Hematopoietic multipotent progenitor cell treated with erythropoietin and hydrocortisone succinate and interleukin-3 and kit ligand, for 15 days (in vitro differentiated cells): ENCODE results near the gene CRYGB.

Source experiments
- DNase-seq: peaks from one replicate; pipeline ENCODE4 v3.0.0-alpha.2; 2015; ENCODE audit warnings: low spot score

Gene CRYGB, protein sequence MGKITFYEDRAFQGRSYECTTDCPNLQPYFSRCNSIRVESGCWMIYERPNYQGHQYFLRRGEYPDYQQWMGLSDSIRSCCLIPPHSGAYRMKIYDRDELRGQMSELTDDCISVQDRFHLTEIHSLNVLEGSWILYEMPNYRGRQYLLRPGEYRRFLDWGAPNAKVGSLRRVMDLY

GRCh38 chr2:208146006-208146405 lies at the start of gene CRYGB:
TSS of gene CRYGB (minus strand) at chr2:208146158. CDS start at chr2:208146120, 38 bp downstream.
- no peak for DNase-seq

DNA sequence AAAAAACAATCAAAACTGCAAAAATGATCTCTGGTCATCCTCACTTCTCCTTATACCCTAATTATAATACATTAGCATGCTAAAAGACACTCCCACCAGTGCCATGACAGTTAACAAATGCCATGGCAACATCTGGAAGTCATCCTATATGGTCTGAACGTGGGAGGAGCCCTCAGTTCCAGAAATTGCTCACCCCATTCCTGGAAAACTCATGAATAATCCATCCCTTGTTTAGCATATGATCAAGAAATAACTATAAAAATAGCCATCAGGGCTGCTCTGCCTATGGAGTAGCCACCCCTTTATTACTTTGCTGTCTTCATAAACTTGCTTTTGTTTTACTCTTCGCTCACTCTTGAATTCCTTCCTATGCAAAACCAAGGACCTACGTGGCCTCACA lies 49.6 kb upstream of the CRYGB start:
- DNase-seq, result no peak

GRCh38 chr2:208192611-208193236 lies 46.8 kb upstream of the CRYGB start:
- no peak for DNase-seq

GRCh38 chr2:208189810-208190503 lies 44.0 kb upstream of the CRYGB start, which contains the start of gene C2orf80:
TSS of gene C2orf80 (minus strand) at chr2:208190030. CDS start at chr2:208186986, 3,044 bp downstream.
- DNase-seq, result no peak

DNA sequence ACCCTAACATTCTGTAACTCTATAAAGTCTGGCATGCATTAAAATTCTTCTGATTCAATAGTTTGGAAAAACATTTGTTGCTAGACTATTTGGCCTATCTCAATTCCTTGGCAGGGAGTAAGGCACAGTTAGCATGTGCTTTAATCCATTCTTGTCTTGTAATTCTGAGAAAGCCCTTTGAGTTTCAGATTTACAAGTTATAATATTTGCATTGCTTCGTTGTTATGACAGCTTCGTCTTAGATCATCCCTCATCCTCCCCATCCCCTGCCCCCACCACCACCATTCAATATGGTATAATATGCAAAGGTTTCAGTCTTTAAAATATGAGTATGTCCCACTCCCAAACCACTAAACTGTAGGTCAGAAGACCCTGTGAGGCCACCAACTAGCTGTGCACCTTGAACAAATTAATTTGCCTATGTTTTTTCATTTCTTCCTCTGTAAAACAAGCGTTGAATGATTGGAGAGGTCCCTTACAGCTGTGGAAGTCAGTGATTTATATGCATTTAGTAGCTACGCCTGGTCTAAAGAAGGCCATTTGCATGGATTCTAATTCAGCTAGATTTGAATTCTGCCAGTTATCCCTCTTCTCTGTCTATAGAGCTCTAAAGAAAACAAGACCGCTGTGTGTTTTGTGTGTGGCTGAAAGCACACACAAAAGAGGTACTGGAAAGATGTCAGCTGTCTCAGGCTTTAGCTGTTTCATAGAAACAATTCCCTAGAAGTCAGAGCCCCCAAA lies 43.3 kb upstream of the CRYGB start:
- DNase-seq, result no peak

DNA sequence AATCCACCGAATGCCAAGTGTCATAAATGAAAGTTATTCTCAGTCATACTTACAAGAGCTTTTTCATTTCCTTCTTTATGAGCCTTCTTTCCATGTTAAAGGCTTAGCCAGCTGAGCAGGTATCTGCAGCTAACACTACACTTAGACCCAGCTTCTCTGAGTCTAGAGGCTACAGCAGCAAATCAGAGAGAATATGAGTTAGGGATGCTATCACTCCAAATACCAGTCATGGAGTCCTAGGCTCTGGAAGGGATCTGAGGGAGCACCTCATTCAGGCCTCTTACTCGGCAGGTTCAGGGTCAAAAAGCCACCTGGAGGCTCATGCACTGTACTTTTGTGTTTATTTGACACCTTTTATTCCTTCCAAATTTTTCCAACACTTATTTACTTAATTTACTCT lies 40.9 kb upstream of the CRYGB start:
- DNase-seq, result no peak

GRCh38 chr2:208186465-208186864 lies 40.5 kb upstream of the CRYGB start:
- DNase-seq, result no peak

DNA sequence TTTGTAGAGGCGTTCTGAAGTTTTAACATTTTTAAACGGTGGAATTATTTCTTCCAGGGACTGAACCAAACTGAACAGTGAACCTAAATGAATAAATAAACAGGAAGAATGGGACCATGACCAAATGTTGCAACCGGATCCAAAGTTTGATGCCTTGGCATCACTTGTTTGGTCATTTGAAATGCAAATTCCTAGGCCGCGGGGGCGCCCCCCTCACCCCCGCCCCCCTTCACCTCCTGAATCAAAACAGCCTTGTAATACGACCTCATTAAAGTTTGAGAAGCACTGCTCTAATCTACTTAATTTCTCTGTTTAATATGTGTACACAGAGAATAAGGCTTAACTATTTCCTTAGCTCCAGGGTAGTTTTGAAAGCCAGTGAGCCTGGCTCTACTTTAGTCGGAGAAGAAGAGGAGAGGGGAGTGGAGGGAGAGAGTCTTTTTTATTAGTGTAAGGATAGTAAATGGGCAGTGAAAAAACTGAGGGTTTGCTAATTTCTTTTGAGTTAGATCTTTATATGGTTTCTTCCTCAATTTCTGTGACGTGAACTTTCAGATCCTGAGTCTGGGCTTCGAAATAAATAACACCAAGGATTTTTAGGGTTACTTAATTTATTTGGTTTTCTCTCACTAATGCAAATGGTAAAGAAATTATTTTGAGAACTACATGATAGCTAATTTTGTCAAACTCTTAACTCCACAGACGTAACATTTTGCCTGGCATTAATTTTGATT lies 38.2 kb upstream of the CRYGB start:
- DNase-seq, result no peak

GRCh38 chr2:208183526-208183925 lies 37.6 kb upstream of the CRYGB start:
- DNase-seq, result no peak

DNA sequence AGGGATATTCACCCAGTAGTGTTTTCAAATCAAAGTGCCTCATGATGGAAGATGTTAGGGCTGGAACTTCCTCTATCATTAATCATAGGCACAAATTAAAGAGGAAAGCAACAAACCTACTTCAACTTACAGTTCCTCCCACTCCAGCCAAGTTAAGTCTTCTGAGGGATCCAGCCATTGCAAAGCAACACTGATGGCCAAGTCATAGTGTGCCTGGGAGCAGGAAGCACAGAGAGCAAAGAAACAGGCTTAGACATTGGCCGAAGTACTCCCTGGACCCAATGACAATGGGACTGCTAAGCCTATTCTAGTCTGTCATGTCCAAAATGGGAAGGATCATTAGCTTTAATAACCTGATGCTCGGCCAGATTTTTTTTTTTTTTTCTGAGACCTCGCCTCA lies 36.9 kb upstream of the CRYGB start:
- no peak for DNase-seq

DNA sequence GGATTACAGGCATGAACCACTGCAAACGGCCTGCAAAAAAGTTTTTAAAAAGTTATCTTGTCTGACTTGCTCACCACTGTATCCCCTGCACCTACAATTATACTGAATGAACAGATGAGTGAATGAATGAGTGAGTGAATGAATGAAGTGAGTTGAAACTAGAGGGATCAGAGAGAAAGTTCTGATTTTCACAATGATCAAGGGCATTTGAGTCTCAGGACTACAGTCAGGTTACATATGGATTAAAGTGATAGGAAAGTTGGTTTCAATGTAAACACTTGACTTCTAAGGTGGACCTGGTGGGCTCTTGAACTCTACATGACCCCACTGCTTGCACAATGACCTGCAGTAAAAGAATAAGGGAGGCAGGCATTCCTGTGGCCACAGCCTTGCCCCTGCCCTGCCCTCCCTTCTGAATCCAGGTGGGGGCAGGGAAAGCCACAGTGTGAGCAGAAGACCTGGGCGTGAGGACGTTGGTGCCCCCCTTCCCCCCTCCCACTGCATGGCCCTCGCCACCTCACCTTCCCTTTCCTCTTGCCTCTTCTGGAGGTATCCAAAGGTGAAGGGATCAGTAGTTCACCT lies 33.2 kb upstream of the CRYGB start:
- DNase-seq, result no peak

GRCh38 chr2:208175840-208176153 lies 29.8 kb upstream of the CRYGB start:
- no peak for DNase-seq

- peak; percentile 66 for DNase-seq
These were observed 29.3 kb upstream of the CRYGB start for GRCh38 chr2:208175069-208175839.

- DNase-seq, result no peak
These were observed 28.2 kb upstream of the CRYGB start for GRCh38 chr2:208174144-208174543.

DNA sequence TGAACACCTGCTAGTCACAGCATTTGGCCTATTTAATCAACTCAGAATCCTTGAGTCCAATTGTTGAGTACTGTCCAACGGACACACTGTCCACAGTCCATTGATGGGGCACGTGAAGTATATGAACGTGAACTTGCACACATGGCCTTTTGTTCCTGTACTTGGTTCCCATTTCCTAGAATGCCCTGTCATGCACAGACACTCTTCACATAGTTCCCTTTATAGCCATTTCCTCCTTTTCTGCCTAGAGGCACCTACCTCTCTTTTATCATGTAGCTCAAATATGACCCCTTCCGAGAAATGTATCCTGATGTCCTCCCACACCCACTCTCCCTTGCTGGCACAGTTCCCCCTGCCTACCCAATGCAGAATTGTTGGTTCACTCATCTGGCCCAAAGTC lies 26.2 kb upstream of the CRYGB start:
- no peak for DNase-seq

- no peak for DNase-seq
These were observed 19.2 kb upstream of the CRYGB start for GRCh38 chr2:208164951-208165755.

DNA sequence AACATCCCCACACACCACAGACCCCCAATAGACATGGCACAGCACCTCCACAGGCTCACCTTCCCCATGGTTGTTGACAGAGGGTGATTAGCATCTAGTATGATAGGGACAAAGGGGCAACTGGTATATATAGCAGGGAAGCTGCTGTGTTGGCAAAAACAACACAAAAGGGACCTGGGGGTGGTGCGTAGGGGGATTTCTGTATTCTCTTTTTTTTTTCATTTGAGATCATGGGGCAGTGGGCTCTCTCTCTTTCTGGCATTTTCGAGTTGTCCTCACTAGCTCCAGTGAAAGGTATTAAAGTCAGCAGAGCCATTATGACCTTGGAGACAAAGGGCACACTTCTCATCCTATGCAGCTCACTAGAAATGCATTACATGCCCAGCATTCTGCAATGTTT lies 17.5 kb upstream of the CRYGB start, which contains the start of gene CRYGA:
TSS of gene CRYGA (minus strand) at position 101 of the 400 bp plus-strand sequence. CDS start at position 68, 33 bp downstream.
- DNase-seq, result no peak

DNA sequence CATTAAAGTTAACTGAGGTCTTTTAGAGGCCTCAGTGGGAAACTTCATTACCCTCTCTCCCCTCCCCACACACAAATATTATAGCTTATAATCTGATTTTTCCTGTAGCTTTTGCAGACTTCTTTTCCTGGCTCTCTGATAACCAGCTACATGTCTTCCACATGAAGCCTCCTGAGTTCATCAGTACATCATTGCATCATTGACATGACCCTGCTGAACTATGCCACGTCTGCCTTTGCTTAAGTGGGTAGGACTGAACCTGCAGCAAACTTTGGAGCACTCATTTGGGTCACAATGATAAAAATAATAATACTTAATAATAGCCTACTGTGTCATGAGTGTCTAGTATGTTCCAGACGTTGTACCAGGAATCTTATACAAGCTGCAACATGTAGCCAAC lies 10.5 kb upstream of the CRYGB start:
- no peak for DNase-seq

- no peak for DNase-seq
These were observed 7.2 kb upstream of the CRYGB start for GRCh38 chr2:208153156-208153555.

- no peak for DNase-seq
These were observed 5.0 kb upstream of the CRYGB start for GRCh38 chr2:208150956-208151355.
